Stimulated activated CD8-positive, alpha-beta memory T cell treated with anti-CD3 and anti-CD28 coated beads, Interleukin-4, amount 100 ng/mL, for 48 hours (primary cell): Measurements from ENCODE around the gene ZBP1.

Experiments used
- DNase-seq: peaks from one replicate; pipeline ENCODE4 v3.0.0-alpha.2; 2020

ZBP1 gene

GRCh38 chr20:57583289-57584257 is 36.7 kb downstream of the ZBP1 start:
- DNase-seq = no peak

- no peak for DNase-seq
Observed at GRCh38 chr20:57582432-57583288, 37.6 kb downstream of the ZBP1 start.

- DNase-seq = no peak
Observed at GRCh38 chr20:57582029-57582378, 38.2 kb downstream of the ZBP1 start.

GRCh38 chr20:57581202-57582028 is 38.8 kb downstream of the ZBP1 start:
- no peak for DNase-seq

- DNase-seq = no peak
Observed at GRCh38 chr20:57580478-57581201, 39.6 kb downstream of the ZBP1 start.

- no peak for DNase-seq
Observed at GRCh38 chr20:57579898-57580447, 40.3 kb downstream of the ZBP1 start.

- DNase-seq = no peak
Observed at GRCh38 chr20:57579331-57579897, 40.8 kb downstream of the ZBP1 start.

GRCh38 chr20:57578476-57579165 is 41.6 kb downstream of the ZBP1 start:
- DNase-seq = no peak

- DNase-seq = no peak
Observed at GRCh38 chr20:57577679-57578475, 42.3 kb downstream of the ZBP1 start.

- no peak for DNase-seq
Observed at GRCh38 chr20:57576617-57577550, 43.3 kb downstream of the ZBP1 start.

GRCh38 chr20:57576002-57576401 is 44.2 kb downstream of the ZBP1 start:
- no peak for DNase-seq

GRCh38 chr20:57574954-57575353 is 45.3 kb downstream of the ZBP1 start:
- DNase-seq = no peak

- no peak for DNase-seq
Observed at GRCh38 chr20:57573894-57574293, 46.3 kb downstream of the ZBP1 start.

- DNase-seq = no peak
Observed at GRCh38 chr20:57573242-57573641, 47.0 kb downstream of the ZBP1 start.

- DNase-seq = no peak
Observed at GRCh38 chr20:57571782-57572416, 48.3 kb downstream of the ZBP1 start.

- DNase-seq = no peak
Observed at GRCh38 chr20:57570920-57571319, 49.3 kb downstream of the ZBP1 start.

- no peak for DNase-seq
Observed at GRCh38 chr20:57570145-57570850, 49.9 kb downstream of the ZBP1 start.

- DNase-seq = no peak
Observed at GRCh38 chr20:57568960-57569359, 51.3 kb downstream of the ZBP1 start.
